H9 (cell line): ENCODE data around the gene MEMO1. TPM values are rescaled to one million over a fixed set of nuclear protein-coding genes. Genes with fewer than 3 reads are reported as not detected.

Source experiments
- DNase-seq: peaks from one replicate; pipeline ENCODE4 v3.0.0-alpha.2; 2017
- H2AFZ ChIP-seq: one replicate; pipeline ENCODE4 v1.6.1; 2013; ENCODE audit warnings: mild to moderate bottlenecking, low read length, control low read depth, moderate library complexity
- H2AK5ac ChIP-seq: 2 replicates; pipeline ENCODE4 v1.6.1; 2013; ENCODE audit warnings: low read length, control low read depth, mixed read lengths; ENCODE audit not compliant: insufficient read length
- H2BK120ac ChIP-seq: one replicate; pipeline ENCODE4 v1.6.1; 2013; ENCODE audit warnings: low read depth, mild to moderate bottlenecking, low read length, control low read depth, inconsistent platforms; ENCODE audit not compliant: poor library complexity, severe bottlenecking
- H2BK12ac ChIP-seq: 2 replicates; pipeline ENCODE4 v1.6.1; 2013; ENCODE audit warnings: low read length, control low read depth, mixed read lengths, low read depth; ENCODE audit not compliant: insufficient read length
- H2BK15ac ChIP-seq: 2 replicates; pipeline ENCODE4 v1.6.1; 2013; ENCODE audit warnings: low read depth, low read length, control low read depth
- H2BK20ac ChIP-seq: one replicate; pipeline ENCODE4 v1.6.1; 2013; ENCODE audit warnings: low read depth, mild to moderate bottlenecking, low read length, control low read depth, inconsistent platforms; ENCODE audit not compliant: poor library complexity, severe bottlenecking
- H2BK5ac ChIP-seq: 2 replicates; pipeline ENCODE4 v1.6.1; 2013; ENCODE audit warnings: low read length, control low read depth, mixed read lengths; ENCODE audit not compliant: insufficient read length
- H3K14ac ChIP-seq: 2 replicates; pipeline ENCODE4 v1.6.1; 2013; ENCODE audit warnings: low read length, control low read depth; ENCODE audit not compliant: insufficient read depth
- H3K18ac ChIP-seq: 2 replicates; pipeline ENCODE4 v1.6.1; 2013; ENCODE audit warnings: low read depth, mild to moderate bottlenecking, mixed read lengths, low read length, control low read depth; ENCODE audit not compliant: insufficient read length
- H3K23ac ChIP-seq: 2 replicates; pipeline ENCODE4 v1.6.1; 2013; ENCODE audit warnings: low read length, control low read depth, mixed read lengths, low read depth; ENCODE audit not compliant: insufficient read length
- H3K23me2 ChIP-seq: 2 replicates; pipeline ENCODE4 v1.6.1; 2013; ENCODE audit warnings: low read depth, mild to moderate bottlenecking, mixed read lengths, low read length, control low read depth; ENCODE audit not compliant: insufficient read length, poor library complexity, severe bottlenecking
- H3K27ac ChIP-seq: 2 replicates; pipeline ENCODE4 v1.5.1; 2013; ENCODE audit warnings: low read length, control low read depth, mixed read lengths, low read depth; ENCODE audit not compliant: insufficient read length
- H3K27me3 ChIP-seq: 2 replicates; pipeline ENCODE4 v1.6.1; 2013; ENCODE audit warnings: low read length, control low read depth, inconsistent platforms; ENCODE audit not compliant: insufficient read depth
- H3K4ac ChIP-seq: 2 replicates; pipeline ENCODE4 v1.6.1; 2013; ENCODE audit warnings: low read depth, mild to moderate bottlenecking, control low read depth, inconsistent platforms, low read length, moderate library complexity
- H3K4me1 ChIP-seq: 2 replicates; pipeline ENCODE4 v1.6.1; 2013; ENCODE audit warnings: low read length, control low read depth, inconsistent platforms; ENCODE audit not compliant: insufficient read depth
- H3K4me2 ChIP-seq: 2 replicates; pipeline ENCODE4 v1.6.1; 2013; ENCODE audit warnings: low read length, control low read depth, mixed read lengths; ENCODE audit not compliant: insufficient read length, insufficient read depth
- H3K56ac ChIP-seq: 2 replicates; pipeline ENCODE4 v1.6.1; 2013; ENCODE audit warnings: low read depth, mild to moderate bottlenecking, mixed read lengths, low read length, control low read depth; ENCODE audit not compliant: insufficient read length
- H3K79me1 ChIP-seq: 2 replicates; pipeline ENCODE4 v1.6.1; 2013; ENCODE audit warnings: low read depth, mild to moderate bottlenecking, moderate library complexity, low read length, control low read depth, inconsistent platforms; ENCODE audit not compliant: insufficient read depth, poor library complexity, severe bottlenecking
- H3K79me2 ChIP-seq: 2 replicates; pipeline ENCODE4 v1.6.1; 2013; ENCODE audit warnings: low read length, control low read depth, inconsistent platforms; ENCODE audit not compliant: insufficient read depth
- H3K9ac ChIP-seq: 2 replicates; pipeline ENCODE4 v1.6.1; 2013; ENCODE audit warnings: low read length, control low read depth, mixed read lengths; ENCODE audit not compliant: insufficient read length; ENCODE audit errors: extremely low read depth
- H3K9me3 ChIP-seq: one replicate; pipeline ENCODE4 v1.6.1; 2013; ENCODE audit warnings: low read depth, low read length, inconsistent platforms; ENCODE audit not compliant: control insufficient read depth
- H3T11ph ChIP-seq: one replicate; pipeline ENCODE4 v1.6.1; 2013; ENCODE audit warnings: mild to moderate bottlenecking, low read length, control low read depth, inconsistent platforms
- H4K20me1 ChIP-seq: one replicate; pipeline ENCODE4 v1.6.1; 2013; ENCODE audit not compliant: control insufficient read depth, insufficient read length, insufficient read depth
- H4K5ac ChIP-seq: 2 replicates; pipeline ENCODE4 v1.6.1; 2013; ENCODE audit warnings: low read depth, mild to moderate bottlenecking, mixed read lengths, low read length, control low read depth; ENCODE audit not compliant: insufficient read length
- H4K8ac ChIP-seq: replicated peaks from 2 replicates; pipeline ENCODE4 v1.6.1; 2013; ENCODE audit warnings: low read length, control low read depth, mixed read lengths, low read depth; ENCODE audit not compliant: insufficient read length
- H4K91ac ChIP-seq: 2 replicates; pipeline ENCODE4 v1.6.1; 2013; ENCODE audit warnings: low read depth, mild to moderate bottlenecking, moderate library complexity, mixed read lengths, low read length, control low read depth; ENCODE audit not compliant: insufficient read length
- H3K27ac Mint-ChIP-seq, 3 experiments: 2 replicates in 2 of 3; 3 replicates in 1 of 3; pipeline ENCODE4 v1.8.0; 2020 to 2021; ENCODE audit warnings: mixed read lengths in 3 of 3, mild to moderate bottlenecking in 1 of 3, moderate library complexity in 1 of 3
- H3K27me3 Mint-ChIP-seq: 2 replicates; pipeline ENCODE4 v1.8.0; 2021; ENCODE audit warnings: low read depth, mild to moderate bottlenecking, moderate library complexity, mixed read lengths
- H3K36me3 Mint-ChIP-seq, 3 experiments: 2 replicates in 2 of 3; 3 replicates in 1 of 3; pipeline ENCODE4 v1.8.0; 2020 to 2021; ENCODE audit warnings: low read depth in 3 of 3, mixed read lengths in 3 of 3; ENCODE audit not compliant: insufficient read depth in 1 of 3
- H3K4me1 Mint-ChIP-seq, 2 experiments: 2 replicates each; pipeline ENCODE4 v1.8.0; 2020; ENCODE audit warnings: mixed read lengths in 2 of 2
- H3K4me3 Mint-ChIP-seq, 2 experiments: 2 replicates in 1 of 2; 3 replicates in 1 of 2; pipeline ENCODE4 v1.8.0; 2020 to 2021; ENCODE audit warnings: mild to moderate bottlenecking in 2 of 2, mixed read lengths in 2 of 2, moderate library complexity in 1 of 2
- H3K9me3 Mint-ChIP-seq, 2 experiments: 2 replicates in 1 of 2; 3 replicates in 1 of 2; pipeline ENCODE4 v1.8.0; 2020; ENCODE audit warnings: mild to moderate bottlenecking in 2 of 2, mixed read lengths in 2 of 2, moderate library complexity in 1 of 2
- WGBS: extraction: QIAGEN DNeasy Blood & Tissue Kit; methylation state at CpG from one replicate; pipeline ENCODE4 v1.1.7; 2013; ENCODE audit warnings: missing lambda C conversion rate, low lambda C conversion rate, mixed read lengths; ENCODE audit not compliant: insufficient read length; ENCODE audit errors: extremely low coverage; 5-methylcytosine and 5-hydroxymethylcytosine counted together
- total RNA-seq: library from RNA; stranded (reverse); gene quantifications from 2 replicates; pipeline ENCODE4 v1.2.1, GENCODE V29; 2021
- TF ChIP-seq, protein P1 (sequence below): fragments of 200-600 bp; sonication (generic); conservative IDR thresholded peaks from 3 replicates; pipeline ENCODE4 v1.8.0; 2021; ENCODE audit warnings: antibody characterized with exemption, mild to moderate bottlenecking

Gene MEMO1
- total RNA-seq, 1 experiment from 2014 or later: 49.4 TPM

DNA sequence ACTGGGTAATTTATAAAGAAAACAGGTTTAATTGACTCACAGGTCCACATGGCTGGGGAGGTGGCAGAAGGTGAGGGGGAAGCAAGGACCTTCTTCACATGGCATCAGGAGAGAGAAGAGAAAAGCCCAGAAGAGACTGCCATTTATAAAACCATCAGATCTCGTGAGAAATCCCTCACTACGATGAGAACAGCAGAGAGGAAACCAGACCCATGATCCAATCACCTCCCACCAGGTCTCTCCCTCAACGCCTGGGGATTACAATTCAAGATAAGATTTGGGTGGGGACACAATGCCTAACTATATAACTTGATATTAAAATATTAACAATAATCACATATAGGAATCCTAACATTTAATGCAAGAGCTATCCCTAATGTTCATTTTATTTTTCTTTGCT lies 31.8 kb downstream of the MEMO1 start:
- Mint-ChIP-seq H3K4me3 (no peak overlapping the region), H3K36me3 (no peaks in the 10 kb centered on the region), H3K4me1 (peaks cover 12 to 14% of the 10 kb centered on the region in 2 experiments), H3K9me3 (no peaks in the 10 kb centered on the region), H3K27ac (no peak overlapping the region), H3K27me3 (no peaks in the 10 kb centered on the region)
- Histone ChIP-seq H3K9me3 (no peaks in the 10 kb centered on the region), H3K27me3 (no peaks in the 10 kb centered on the region), H3K14ac (no peak overlapping the region), H4K20me1 (no peaks in the 10 kb centered on the region), H4K5ac (no peak overlapping the region), H4K8ac (no peak overlapping the region), H3K23ac (no peak overlapping the region), H2AK5ac (no peak overlapping the region), H3K23me2 (no peaks in the 10 kb centered on the region), H4K91ac (no peak overlapping the region), H3K79me2 (peaks cover 8% of the 10 kb centered on the region; the same call in 1 of the 2 replicates), H3K79me1 (peaks cover 12% of the 10 kb centered on the region), H3K18ac (no peak overlapping the region), H2BK15ac (no peak overlapping the region), H3K27ac (no peak overlapping the region), H3K4ac (no peak overlapping the region), H2BK12ac (no peak overlapping the region), H2BK20ac (no peak overlapping the region), H3K56ac (no peak overlapping the region), H2AFZ (no peak overlapping the region), H2BK120ac (no peak overlapping the region), H2BK5ac (no peak overlapping the region), H3K4me1 (peaks cover 3% of the 10 kb centered on the region; the same call in 1 of the 2 replicates), H3T11ph (no peak overlapping the region), H3K9ac (no peak overlapping the region), H3K4me2 (no peak overlapping the region)
- no peak for DNase-seq
- TF ChIP-seq, protein P1, sequence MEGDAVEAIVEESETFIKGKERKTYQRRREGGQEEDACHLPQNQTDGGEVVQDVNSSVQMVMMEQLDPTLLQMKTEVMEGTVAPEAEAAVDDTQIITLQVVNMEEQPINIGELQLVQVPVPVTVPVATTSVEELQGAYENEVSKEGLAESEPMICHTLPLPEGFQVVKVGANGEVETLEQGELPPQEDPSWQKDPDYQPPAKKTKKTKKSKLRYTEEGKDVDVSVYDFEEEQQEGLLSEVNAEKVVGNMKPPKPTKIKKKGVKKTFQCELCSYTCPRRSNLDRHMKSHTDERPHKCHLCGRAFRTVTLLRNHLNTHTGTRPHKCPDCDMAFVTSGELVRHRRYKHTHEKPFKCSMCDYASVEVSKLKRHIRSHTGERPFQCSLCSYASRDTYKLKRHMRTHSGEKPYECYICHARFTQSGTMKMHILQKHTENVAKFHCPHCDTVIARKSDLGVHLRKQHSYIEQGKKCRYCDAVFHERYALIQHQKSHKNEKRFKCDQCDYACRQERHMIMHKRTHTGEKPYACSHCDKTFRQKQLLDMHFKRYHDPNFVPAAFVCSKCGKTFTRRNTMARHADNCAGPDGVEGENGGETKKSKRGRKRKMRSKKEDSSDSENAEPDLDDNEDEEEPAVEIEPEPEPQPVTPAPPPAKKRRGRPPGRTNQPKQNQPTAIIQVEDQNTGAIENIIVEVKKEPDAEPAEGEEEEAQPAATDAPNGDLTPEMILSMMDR: no peak
- WGBS: no CpG with 5 or more reads among the region's 3 CpGs
